Activated B cell treated with CpG ODN at 0.5 μM for 24 hours (primary cell): ENCODE data around the gene FARP2. TPM values are rescaled to one million over a fixed set of nuclear protein-coding genes. Genes with fewer than 3 reads are reported as not detected.
"Not testable (repeated sequence)": the region's sequence is repeated elsewhere in the genome, so short reads cannot be mapped to it uniquely, and the experiment has no call there.

Source experiments
- ATAC-seq: fragments of 200-7000 bp; cut with Tn5 transposase; one replicate; pipeline ENCODE4 v1.10.0; 2021; ENCODE audit warnings: low read depth, mild to moderate bottlenecking, moderate library complexity
- CTCF ChIA-PET: fragments of 350-600 bp; sonication (Branson Sonifier 250); formaldehyde crosslinking; loops from one replicate; lab custom pipeline; 2021; ENCODE audit warnings: antibody characterized with exemption; lab: Charles Lee
- POLR2A ChIA-PET: fragments of 350-600 bp; sonication (Branson Sonifier 250); formaldehyde crosslinking; loops from one replicate; lab custom pipeline; 2021; ENCODE audit warnings: antibody characterized with exemption; lab: Charles Lee
- DNase-seq: peaks from one replicate; pipeline ENCODE4 v3.0.0; 2022
- H3K27ac Mint-ChIP-seq: one replicate; pipeline ENCODE4 v1.8.0; 2020; ENCODE audit warnings: mixed read lengths
- H3K27me3 Mint-ChIP-seq: one replicate; pipeline ENCODE4 v1.8.0; 2021; ENCODE audit warnings: mixed read lengths
- H3K36me3 Mint-ChIP-seq: one replicate; pipeline ENCODE4 v1.8.0; 2021; ENCODE audit warnings: low read depth, mixed read lengths
- H3K4me1 Mint-ChIP-seq: one replicate; pipeline ENCODE4 v1.8.0; 2021; ENCODE audit warnings: mixed read lengths
- H3K4me3 Mint-ChIP-seq: one replicate; pipeline ENCODE4 v1.8.0; 2020; ENCODE audit warnings: mild to moderate bottlenecking, mixed read lengths
- H3K9me3 Mint-ChIP-seq: one replicate; pipeline ENCODE4 v1.8.0; 2020; ENCODE audit warnings: mixed read lengths
- intact Hi-C: fragments of 100-400 bp; cut with micrococcal nuclease; formaldehyde crosslinking; loops from one replicate; pipeline ENCODE4 v1.15.1; 2024
- total RNA-seq: library from RNA; stranded (reverse); gene quantifications from 2 replicates; pipeline ENCODE4 v1.2.3, GENCODE V29; 2022
- TF ChIP-seq, protein P1 (sequence below): fragments of 200-600 bp; IDR thresholded peaks from one replicate; pipeline ENCODE4 v1.8.0; 2022; ENCODE audit warnings: antibody characterized with exemption, mild to moderate bottlenecking

Gene FARP2
- total RNA-seq, 1 donor from 2014 or later, result 91.2 TPM

DNA sequence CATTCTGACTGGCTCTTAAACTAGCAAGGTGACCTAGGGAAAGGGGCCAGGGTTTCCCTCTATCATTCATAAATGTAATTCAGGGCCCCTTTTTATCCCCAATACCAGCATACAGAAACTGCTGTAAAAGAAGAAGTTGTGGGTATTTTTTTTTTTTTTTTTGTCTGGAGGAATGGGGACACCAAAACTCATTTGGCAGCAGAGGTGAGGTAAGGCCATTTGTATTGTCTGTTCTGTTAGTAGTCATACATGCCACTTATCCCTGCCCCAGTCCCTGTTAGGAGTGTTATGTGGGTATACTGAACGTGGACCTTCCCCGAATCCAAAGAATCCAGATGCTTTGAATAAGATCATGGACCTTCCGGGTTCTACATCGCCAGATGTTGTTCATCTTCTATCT, 38.7 kb upstream of the FARP2 start:
- TF ChIP-seq, protein P1, sequence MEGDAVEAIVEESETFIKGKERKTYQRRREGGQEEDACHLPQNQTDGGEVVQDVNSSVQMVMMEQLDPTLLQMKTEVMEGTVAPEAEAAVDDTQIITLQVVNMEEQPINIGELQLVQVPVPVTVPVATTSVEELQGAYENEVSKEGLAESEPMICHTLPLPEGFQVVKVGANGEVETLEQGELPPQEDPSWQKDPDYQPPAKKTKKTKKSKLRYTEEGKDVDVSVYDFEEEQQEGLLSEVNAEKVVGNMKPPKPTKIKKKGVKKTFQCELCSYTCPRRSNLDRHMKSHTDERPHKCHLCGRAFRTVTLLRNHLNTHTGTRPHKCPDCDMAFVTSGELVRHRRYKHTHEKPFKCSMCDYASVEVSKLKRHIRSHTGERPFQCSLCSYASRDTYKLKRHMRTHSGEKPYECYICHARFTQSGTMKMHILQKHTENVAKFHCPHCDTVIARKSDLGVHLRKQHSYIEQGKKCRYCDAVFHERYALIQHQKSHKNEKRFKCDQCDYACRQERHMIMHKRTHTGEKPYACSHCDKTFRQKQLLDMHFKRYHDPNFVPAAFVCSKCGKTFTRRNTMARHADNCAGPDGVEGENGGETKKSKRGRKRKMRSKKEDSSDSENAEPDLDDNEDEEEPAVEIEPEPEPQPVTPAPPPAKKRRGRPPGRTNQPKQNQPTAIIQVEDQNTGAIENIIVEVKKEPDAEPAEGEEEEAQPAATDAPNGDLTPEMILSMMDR, result no peak
- Mint-ChIP-seq H3K4me1 (peaks cover 78% of the 10 kb centered on the region), H3K9me3 (no peaks in the 10 kb centered on the region), H3K27me3 (no peaks in the 10 kb centered on the region), H3K27ac (peak overlapping the region; percentile 100), H3K4me3 (peak overlapping the region; percentile 98), H3K36me3 (peaks cover 47% of the 10 kb centered on the region)
- intact Hi-C loops, result loop anchor here (5.0 to 10.0 kb wide), 3 partner anchors 275 to 1913 kb away; partner anchors contain the start of gene HDAC4
- ChIA-PET CTCF (no interaction called here), POLR2A (interaction anchor here (0.7 to 4.1 kb wide), 4 partner anchors 12 to 46 kb away, joined by 3 to 50 read pairs (median 17); no protein-coding TSS in a partner anchor)
- ATAC-seq (no peak), DNase-seq (no peak)

DNA sequence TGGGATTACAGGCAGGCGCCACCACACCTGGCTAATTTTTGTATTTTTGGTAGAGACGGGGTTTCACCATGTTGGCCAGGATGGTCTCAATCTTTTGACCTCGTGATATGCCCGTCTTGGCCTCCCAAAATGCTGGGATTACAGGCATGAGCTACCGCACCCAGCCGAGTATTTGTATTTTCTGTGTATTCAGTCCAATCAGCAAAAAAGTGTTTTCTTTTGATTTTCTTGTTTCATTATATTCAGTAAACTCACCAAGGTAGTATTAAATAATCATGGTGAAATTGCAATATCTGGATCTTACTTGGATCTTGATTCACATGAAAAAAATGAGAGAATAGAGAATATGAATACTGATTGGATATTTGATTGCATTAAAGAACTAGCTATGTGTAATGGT, 37.3 kb upstream of the FARP2 start:
- POLR2A ChIA-PET, result interaction anchor here (0.7 to 0.8 kb wide), 2 partner anchors 9 to 13 kb away, joined by 3 to 7 read pairs; no protein-coding TSS in a partner anchor
- H3K27me3 Mint-ChIP-seq, ATAC-seq: not testable (repeated sequence)

DNA sequence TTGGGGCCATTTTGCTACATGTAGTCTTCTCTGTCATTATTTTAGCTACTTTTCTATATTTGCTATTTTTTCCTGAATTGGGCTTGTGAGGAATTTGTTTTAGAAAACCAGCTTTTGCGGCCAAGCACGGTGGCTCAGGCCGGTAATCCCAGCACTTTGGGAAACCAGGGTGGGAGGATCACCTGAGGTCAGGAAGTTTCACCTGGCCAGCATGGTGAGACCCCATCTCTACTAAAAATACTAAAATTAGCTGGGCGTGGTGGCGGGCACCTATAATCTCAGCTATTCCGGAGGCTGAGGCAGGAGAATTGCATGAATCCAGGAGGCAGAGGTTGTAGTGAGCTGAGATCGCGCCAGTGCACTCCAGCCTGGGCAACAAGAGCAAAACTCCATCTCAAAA, 35.7 kb upstream of the FARP2 start:
- no peak overlapping the region for H3K27ac Mint-ChIP-seq
- ATAC-seq (no peak), DNase-seq (no peak)
- peaks cover 84% of the 10 kb centered on the region for H3K4me1 Mint-ChIP-seq
- POLR2A ChIA-PET, result no interaction called here
- CTCF ChIA-PET, result no interaction called here
- no peaks in the 10 kb centered on the region for H3K9me3 Mint-ChIP-seq
- TF ChIP-seq, protein P1, result no peak
- intact Hi-C loops, result no loop called here
- peaks cover 59% of the 10 kb centered on the region for H3K36me3 Mint-ChIP-seq
- no peaks in the 10 kb centered on the region for H3K27me3 Mint-ChIP-seq
- no peak overlapping the region for H3K4me3 Mint-ChIP-seq

More for the DNA sequence above, 37.3 kb upstream of the FARP2 start:
- H3K4me3 Mint-ChIP-seq, H3K27ac Mint-ChIP-seq, DNase-seq, CTCF ChIA-PET, H3K9me3 Mint-ChIP-seq: not testable (repeated sequence)
- Mint-ChIP-seq H3K4me1 (peaks cover 79% of the 10 kb centered on the region), H3K36me3 (peaks cover 54% of the 10 kb centered on the region)
- intact Hi-C loops, result loop anchor here (5.0 to 10.0 kb wide), 3 partner anchors 277 to 1914 kb away; partner anchors contain the start of gene HDAC4

DNA sequence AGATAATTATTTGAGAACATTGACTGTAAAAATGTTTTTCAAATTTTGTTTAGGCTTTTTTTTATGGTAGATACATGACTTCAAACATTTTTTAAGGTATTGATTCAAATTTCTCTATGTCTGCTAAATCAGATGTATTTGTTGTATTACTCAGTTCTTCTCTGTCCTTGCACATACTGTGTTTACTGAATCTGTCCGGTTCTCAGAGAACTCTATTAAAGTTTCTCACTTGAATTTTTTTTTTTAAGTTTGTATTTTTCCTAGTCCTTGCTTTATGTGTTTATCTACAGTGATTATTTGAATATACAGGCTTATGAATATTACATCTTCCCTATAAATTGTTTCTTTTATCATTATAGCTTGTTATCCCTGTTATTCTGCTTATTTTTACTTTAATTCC, 35.1 kb upstream of the FARP2 start:
- ATAC-seq, result no peak

DNA sequence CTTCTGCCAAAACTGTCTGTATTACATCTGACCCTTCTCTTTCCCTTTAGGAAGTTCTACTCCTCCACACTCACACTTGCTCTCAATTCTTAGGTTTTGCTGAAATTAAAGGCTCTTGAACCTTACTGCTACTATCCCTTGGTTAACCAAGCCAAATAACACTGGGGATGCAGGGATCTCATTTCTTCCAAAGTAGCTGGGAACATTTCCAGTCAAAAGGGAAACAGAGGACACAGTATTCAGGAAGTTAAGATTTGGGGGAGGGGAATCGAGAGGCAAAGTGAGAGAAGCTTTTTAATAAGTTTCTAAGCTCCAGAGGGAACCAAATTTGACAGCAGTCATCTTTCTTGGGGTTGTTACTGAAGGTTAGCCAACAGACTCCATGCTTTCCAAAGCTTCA, 34.2 kb upstream of the FARP2 start:
- Mint-ChIP-seq H3K4me3 (no peak overlapping the region), H3K27ac (no peak overlapping the region), H3K36me3 (peaks cover 60% of the 10 kb centered on the region)

More for the DNA sequence above, 35.1 kb upstream of the FARP2 start:
- Mint-ChIP-seq H3K9me3 (no peaks in the 10 kb centered on the region), H3K4me3 (no peak overlapping the region), H3K4me1 (peaks cover 85% of the 10 kb centered on the region), H3K36me3 (peaks cover 61% of the 10 kb centered on the region), H3K27me3 (no peaks in the 10 kb centered on the region), H3K27ac (no peak overlapping the region)
- ChIA-PET POLR2A (no interaction called here), CTCF (no interaction called here)
- no peak for DNase-seq
- TF ChIP-seq, protein P1, result no peak
- intact Hi-C loops, result no loop called here

More for the DNA sequence above, 34.2 kb upstream of the FARP2 start:
- DNase-seq (no peak), ATAC-seq (no peak)
- POLR2A ChIA-PET, result interaction anchor here (0.6 to 0.8 kb wide), 3 partner anchors 24 to 84 kb away, joined by 4 to 13 read pairs (median 5); no protein-coding TSS in a partner anchor
- intact Hi-C loops, result no loop called here
- TF ChIP-seq, protein P1, result no peak
- H3K4me1 Mint-ChIP-seq, result peaks cover 81% of the 10 kb centered on the region
- H3K9me3 Mint-ChIP-seq, result no peaks in the 10 kb centered on the region
- H3K27me3 Mint-ChIP-seq, result no peaks in the 10 kb centered on the region
- CTCF ChIA-PET, result no interaction called here
